ENCODE measurements around the gene TMOD1. TPM values are rescaled to one million over a fixed set of nuclear protein-coding genes. Genes with fewer than 3 reads are reported as not detected.

TMOD1 gene
- total and polyA plus RNA-seq, 10 of the 15 experiments (the other 5 are each of a cell fraction or from before 2014, with no cell fraction given), result 4.0 to 44.1 (median 15.4) TPM

DNA sequence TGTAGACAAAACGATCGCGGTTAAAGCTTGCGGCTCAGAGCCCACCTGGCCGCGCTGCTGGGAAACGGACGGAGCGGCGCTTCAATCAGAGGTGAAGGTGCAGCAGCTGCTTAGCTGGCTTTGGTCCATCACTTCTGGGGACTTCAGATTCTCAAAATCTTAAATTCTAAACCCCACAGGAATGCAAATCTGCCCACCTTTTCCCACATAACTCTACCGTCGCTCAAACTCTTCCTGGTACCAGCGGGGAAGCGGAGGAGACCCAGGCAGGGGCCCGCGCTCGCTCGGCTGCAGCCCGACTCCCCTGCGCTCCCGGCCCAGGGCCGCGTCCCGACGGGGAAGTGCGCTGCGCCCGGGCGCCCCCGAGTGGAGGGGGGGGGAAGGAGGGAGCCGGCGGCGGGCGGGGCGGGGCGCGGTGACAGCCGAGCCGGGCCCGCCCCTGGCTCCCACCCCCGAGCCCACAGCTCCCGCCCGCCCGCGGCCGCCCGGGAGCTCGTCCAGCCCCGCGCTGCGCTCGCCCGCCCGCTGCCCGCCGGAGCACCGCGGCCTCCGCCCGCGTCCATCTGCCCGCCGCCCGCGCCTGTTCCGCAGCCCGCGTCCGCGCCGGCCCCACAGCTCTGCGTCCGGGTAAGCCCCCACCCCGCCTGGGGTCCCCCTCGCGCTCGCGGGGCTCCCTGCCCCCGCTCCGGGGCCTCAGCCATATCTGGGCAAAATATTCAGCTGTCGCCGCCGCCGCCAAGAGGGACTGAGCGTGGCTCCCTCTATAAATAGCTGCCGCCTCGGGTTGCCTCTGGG lies at the start of gene TMOD1 (continued):
- no peak for TF ChIP-seq RAD51 (IDR thresholded peaks at IDR 0.05)
- no peak for TF ChIP-seq SUPT20H (IDR thresholded peaks at IDR 0.05; ENCODE audit: borderline replicate concordance, control insufficient read depth, low read depth, low read length)
- TF ChIP-seq PAX5 (IDR thresholded peaks at IDR 0.05; ENCODE audit: borderline replicate concordance, low read depth, low read length), result no peak; the same call in 1 of the 2 replicates
- TF ChIP-seq NFYA (IDR thresholded peaks at IDR 0.05; ENCODE audit: borderline replicate concordance, low read depth, low read length), result no peak
- TF ChIP-seq KAT2A (conservative IDR thresholded peaks at IDR 0.05; ENCODE audit: control insufficient read depth, low read depth, low read length), result no peak
- peak; percentile 85 for TF ChIP-seq FOXK2 (IDR thresholded peaks at IDR 0.05)
- no peak for TF ChIP-seq CUX1 (IDR thresholded peaks at IDR 0.05; ENCODE audit: insufficient replicate concordance, low read depth, low read length)
- peak; percentile 58; the same call in 1 of the 2 replicates for TF ChIP-seq CBFB (IDR thresholded peaks at IDR 0.05; ENCODE audit: low read depth)
- TF ChIP-seq CBX3 (IDR thresholded peaks at IDR 0.05; ENCODE audit: borderline replicate concordance, low read depth), result no peak
- TF ChIP-seq HDAC2 (IDR thresholded peaks at IDR 0.05), result no peak
- no peak for TF ChIP-seq POLR2AphosphoS2 (IDR thresholded peaks at IDR 0.05; ENCODE audit: low read depth, low read length)
- TF ChIP-seq KDM1A (IDR thresholded peaks at IDR 0.05; ENCODE audit: borderline replicate concordance), result no peak
- no peak for TF ChIP-seq HCFC1 (IDR thresholded peaks at IDR 0.05; ENCODE audit: low read length)
- TF ChIP-seq, protein P1, sequence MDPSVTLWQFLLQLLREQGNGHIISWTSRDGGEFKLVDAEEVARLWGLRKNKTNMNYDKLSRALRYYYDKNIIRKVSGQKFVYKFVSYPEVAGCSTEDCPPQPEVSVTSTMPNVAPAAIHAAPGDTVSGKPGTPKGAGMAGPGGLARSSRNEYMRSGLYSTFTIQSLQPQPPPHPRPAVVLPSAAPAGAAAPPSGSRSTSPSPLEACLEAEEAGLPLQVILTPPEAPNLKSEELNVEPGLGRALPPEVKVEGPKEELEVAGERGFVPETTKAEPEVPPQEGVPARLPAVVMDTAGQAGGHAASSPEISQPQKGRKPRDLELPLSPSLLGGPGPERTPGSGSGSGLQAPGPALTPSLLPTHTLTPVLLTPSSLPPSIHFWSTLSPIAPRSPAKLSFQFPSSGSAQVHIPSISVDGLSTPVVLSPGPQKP (IDR thresholded peaks at IDR 0.05; ENCODE audit: low read depth, low read length), result no peak
- TF ChIP-seq ZBTB33 (IDR thresholded peaks at IDR 0.05), result no peak
- no peak for TF ChIP-seq ZNF384 (IDR thresholded peaks at IDR 0.05; ENCODE audit: borderline replicate concordance, low read depth, low read length)
- TF ChIP-seq BCL11A (IDR thresholded peaks at IDR 0.05; ENCODE audit: low read depth, low read length), result no peak
- no peak for TF ChIP-seq ZBED1 (IDR thresholded peaks at IDR 0.05; ENCODE audit: borderline replicate concordance)
- TF ChIP-seq IRF5 (IDR thresholded peaks at IDR 0.05; ENCODE audit: borderline replicate concordance), result no peak
